ENCODE results near the gene DEGS2. TPM values are rescaled to one million over a fixed set of nuclear protein-coding genes. Genes with fewer than 3 reads are reported as not detected.

The DEGS2 gene
- total RNA-seq, 5 donors from 2014 or later (not counting 1 experiment from before 2014, with no cell fraction given): 0.19 to 0.79 (median 0.49) TPM; not detected in 1

- Histone ChIP-seq H3K27me3 (replicated peaks in 1 of 2; ENCODE audit: control insufficient read depth in 2 of 2, extremely low read depth in 1 of 2, insufficient read depth in 2 of 2, low read length in 1 of 2) (no peaks in the 10 kb centered on the region), H3K4me1 (ENCODE audit: control insufficient read depth in 1 of 2, extremely low read depth in 1 of 2, insufficient read depth in 2 of 2, low read length in 2 of 2) (peaks cover 82 to 97% of the 10 kb centered on the region in 2 experiments), H3K4me3 (ENCODE audit: control insufficient read depth in 1 of 2, extremely low read depth in 1 of 2, low read length in 1 of 2) (no peak overlapping the region), H3K9me3 (no peaks in the 10 kb centered on the region), H3K27ac (ENCODE audit: low read length) (peak overlapping the region; percentile 81), H3K36me3 (ENCODE audit: control insufficient read depth in 2 of 2, extremely low read depth in 1 of 2, insufficient read depth in 1 of 2, low read length in 1 of 2) (peaks cover 13 to 96% of the 10 kb centered on the region in 2 donors)
- peaks cover 97 to 100% (median 98%) of the 10 kb centered on the region in 3 donors for H3K4me1 Mint-ChIP-seq
- peak overlapping the region; percentile 94 to 96 for H3K27ac Mint-ChIP-seq
- ChIA-PET POLR2A (interaction anchor here (1.0 to 1.6 kb wide), 4 partner anchors 20 to 139 kb away, joined by 3 to 10 read pairs (median 3); no protein-coding TSS in a partner anchor), CTCF (interaction anchor here (0.5 to 11.2 kb wide), 7 partner anchors 21 to 110 kb away, joined by 4 to 174 read pairs (median 7); no protein-coding TSS in a partner anchor)
- H3K27me3 Mint-ChIP-seq: no peaks in the 10 kb centered on the region
- peak overlapping the region; percentile 54 to 81 (median 69) for H3K4me3 Mint-ChIP-seq
- WGBS (ENCODE audit: insufficient coverage): 60% methylated on average over 1 of the region's 8 CpGs
- no peaks in the 10 kb centered on the region for H3K9me3 Mint-ChIP-seq
- peaks cover 60% of the 10 kb centered on the region for H3K36me3 Mint-ChIP-seq
- ATAC-seq (replicated peaks in 1 of 4) (no peak), DNase-seq (peak in 3 of 35 experiments; percentile 28 to 42 (median 40))
Measured at GRCh38 chr14:100102156-100102785, 57.2 kb downstream of the DEGS2 start.

GRCh38 chr14:100100032-100100703 is 59.3 kb downstream of the DEGS2 start:
- peaks cover 75 to 95% of the 10 kb centered on the region in 2 experiments for H3K4me1 ChIP-seq (ENCODE audit: control insufficient read depth in 1 of 2, extremely low read depth in 1 of 2, insufficient read depth in 2 of 2, low read length in 2 of 2)
- Mint-ChIP-seq H3K36me3 (peaks cover 72% of the 10 kb centered on the region), H3K9me3 (no peaks in the 10 kb centered on the region), H3K4me3 (peak overlapping the region; percentile 54 to 81 (median 56)), H3K27me3 (no peaks in the 10 kb centered on the region), H3K27ac (peak overlapping the region; percentile 91 to 94), H3K4me1 (peaks cover 97 to 100% (median 98%) of the 10 kb centered on the region in 3 donors)
- 74% methylated on average over 9 of the region's 14 CpGs for WGBS (ENCODE audit: insufficient coverage)
- CTCF ChIA-PET: interaction anchor here (0.6 to 2.1 kb wide), 13 partner anchors 8 to 56 kb away, joined by 3 to 27 read pairs (median 8); partner anchors contain the start of gene EVL (in 1 of the 2)
- H3K4me3 ChIP-seq (ENCODE audit: control insufficient read depth in 1 of 2, extremely low read depth in 1 of 2, low read length in 1 of 2): peak overlapping the region in 1 of 2 donors; percentile 18
- H3K27me3 ChIP-seq (replicated peaks in 1 of 2; ENCODE audit: control insufficient read depth in 2 of 2, extremely low read depth in 1 of 2, insufficient read depth in 2 of 2, low read length in 1 of 2): no peaks in the 10 kb centered on the region
- H3K9me3 ChIP-seq: no peaks in the 10 kb centered on the region
- DNase-seq (no peak), ATAC-seq (replicated peaks in 1 of 4) (no peak)
- H3K27ac ChIP-seq (ENCODE audit: low read length): peak overlapping the region; percentile 35
- POLR2A ChIA-PET: interaction anchor here (0.6 to 1.4 kb wide), 13 partner anchors 7 to 121 kb away, joined by 3 to 19 read pairs (median 5); no protein-coding TSS in a partner anchor
- peaks cover 10 to 94% of the 10 kb centered on the region in 2 donors for H3K36me3 ChIP-seq (ENCODE audit: control insufficient read depth in 2 of 2, extremely low read depth in 1 of 2, insufficient read depth in 1 of 2, low read length in 1 of 2)

- Histone ChIP-seq H3K4me3 (ENCODE audit: control insufficient read depth in 1 of 2, extremely low read depth in 1 of 2, low read length in 1 of 2) (peak overlapping the region in 1 of 2 donors; percentile 20), H3K27me3 (replicated peaks in 1 of 2; ENCODE audit: control insufficient read depth in 2 of 2, extremely low read depth in 1 of 2, insufficient read depth in 2 of 2, low read length in 1 of 2) (no peaks in the 10 kb centered on the region), H3K9me3 (no peaks in the 10 kb centered on the region), H3K36me3 (ENCODE audit: control insufficient read depth in 2 of 2, extremely low read depth in 1 of 2, insufficient read depth in 1 of 2, low read length in 1 of 2) (peaks cover 2 to 95% of the 10 kb centered on the region in 2 donors), H3K4me1 (ENCODE audit: control insufficient read depth in 1 of 2, extremely low read depth in 1 of 2, insufficient read depth in 2 of 2, low read length in 2 of 2) (peaks cover 70 to 91% of the 10 kb centered on the region in 2 experiments), H3K27ac (ENCODE audit: low read length) (peak overlapping the region; percentile 40)
- POLR2A ChIA-PET: no interaction called here
- H3K27ac Mint-ChIP-seq: peak overlapping the region; percentile 88 to 89
- 89% methylated on average over 8 of the region's 8 CpGs for WGBS (ENCODE audit: insufficient coverage)
- peaks cover 97 to 99% (median 98%) of the 10 kb centered on the region in 3 donors for H3K4me1 Mint-ChIP-seq
- ATAC-seq (replicated peaks in 1 of 4) (no peak), DNase-seq (no peak)
- no peaks in the 10 kb centered on the region for H3K27me3 Mint-ChIP-seq
- CTCF ChIA-PET: interaction anchor here in 1 of 2 donors (0.6 kb wide), 1 partner anchor 14 kb away, joined by 3 read pairs; no protein-coding TSS in a partner anchor
- H3K4me3 Mint-ChIP-seq: peak overlapping the region; percentile 35 to 81 (median 37)
- peaks cover 72% of the 10 kb centered on the region for H3K36me3 Mint-ChIP-seq
- no peaks in the 10 kb centered on the region for H3K9me3 Mint-ChIP-seq
Measured at GRCh38 chr14:100098171-100098570, 61.3 kb downstream of the DEGS2 start.

- ChIA-PET CTCF (interaction anchor here (0.6 to 0.8 kb wide), 4 partner anchors 13 to 50 kb away, joined by 3 to 4 read pairs (median 4); no protein-coding TSS in a partner anchor), POLR2A (interaction anchor here in 1 of 2 donors (1.4 to 1.7 kb wide), 2 partner anchors 13 to 14 kb away, joined by 4 to 7 read pairs; no protein-coding TSS in a partner anchor)
- H3K9me3 Mint-ChIP-seq: no peaks in the 10 kb centered on the region
Measured at GRCh38 chr14:100096656-100097055, 62.8 kb downstream of the DEGS2 start.

More at GRCh38 chr14:100096656-100097055, 62.8 kb downstream of the DEGS2 start:
- Histone ChIP-seq H3K9me3 (no peaks in the 10 kb centered on the region), H3K27ac (ENCODE audit: low read length) (no peak overlapping the region), H3K27me3 (replicated peaks in 1 of 2; ENCODE audit: control insufficient read depth in 2 of 2, extremely low read depth in 1 of 2, insufficient read depth in 2 of 2, low read length in 1 of 2) (no peaks in the 10 kb centered on the region), H3K4me1 (ENCODE audit: control insufficient read depth in 1 of 2, extremely low read depth in 1 of 2, insufficient read depth in 2 of 2, low read length in 2 of 2) (peaks cover 70 to 90% of the 10 kb centered on the region in 2 experiments), H3K36me3 (ENCODE audit: control insufficient read depth in 2 of 2, extremely low read depth in 1 of 2, insufficient read depth in 1 of 2, low read length in 1 of 2) (peaks cover 9 to 96% of the 10 kb centered on the region in 2 donors), H3K4me3 (ENCODE audit: control insufficient read depth in 1 of 2, extremely low read depth in 1 of 2, low read length in 1 of 2) (no peak overlapping the region)
- peaks cover 94 to 99% (median 95%) of the 10 kb centered on the region in 3 donors for H3K4me1 Mint-ChIP-seq
- peak overlapping the region in 1 of 3 donors; percentile 81 for H3K4me3 Mint-ChIP-seq
- no CpG with 5 or more reads among the region's 3 CpGs for WGBS (ENCODE audit: insufficient coverage)
- ATAC-seq (replicated peaks in 1 of 4) (no peak), DNase-seq (no peak)
- no peaks in the 10 kb centered on the region for H3K27me3 Mint-ChIP-seq
- peak overlapping the region; percentile 85 to 89 for H3K27ac Mint-ChIP-seq
- peaks cover 69% of the 10 kb centered on the region for H3K36me3 Mint-ChIP-seq

Other genes starting within 250 kb of the DEGS2 start
- 1,000 to 10,000 TPM; 1,049 to 1,157 (median 1,125) TPM for gene EVL, start 94.2 kb downstream of the DEGS2 start, total RNA-seq
- 10 to 100 TPM; 67.5 to 86.5 (median 74.2) TPM for gene YY1, start 79.5 kb upstream of the DEGS2 start, total RNA-seq
- gene SLC25A29, start 146.8 kb upstream of the DEGS2 start, total RNA-seq: 10 to 100 TPM in 4 of 5 donors, 1 to 10 TPM in 1; 4.7 to 74.1 (median 33.4) TPM
- under 1 TPM in 1 of 5 donors, not detected in 4; 0.16 TPM for gene SLC25A47, start 163.7 kb upstream of the DEGS2 start, total RNA-seq
- 1 to 10 TPM; 5.7 to 9.7 (median 7.2) TPM for gene WDR25, start 216.8 kb upstream of the DEGS2 start, total RNA-seq

Data from T-cell (primary cell).